GM18498 (cell line): Measurements from ENCODE around the gene GABPA.

ENCODE experiments used
- ATAC-seq: cut with Tn5 transposase; IDR thresholded peaks from one replicate; pipeline ENCODE4 v1.9.1; 2021; ENCODE audit warnings: mild to moderate bottlenecking, moderate library complexity; ENCODE audit not compliant: unreplicated experiment

The GABPA gene

GRCh38 chr21:25801217-25802014, 66.6 kb downstream of the GABPA start:
- ATAC-seq, result peak; percentile 98

GRCh38 chr21:25806060-25806459, 71.3 kb downstream of the GABPA start:
- no peak for ATAC-seq

- no peak for ATAC-seq
Measured at GRCh38 chr21:25807191-25807590, 72.4 kb downstream of the GABPA start.

GRCh38 chr21:25809013-25809412, 74.2 kb downstream of the GABPA start:
- no peak for ATAC-seq

GRCh38 chr21:25811186-25811585, 76.4 kb downstream of the GABPA start:
- no peak for ATAC-seq

- ATAC-seq, result no peak
Measured at GRCh38 chr21:25813917-25814316, 79.1 kb downstream of the GABPA start.

GRCh38 chr21:25818121-25818520, 83.3 kb downstream of the GABPA start:
- ATAC-seq, result no peak

GRCh38 chr21:25818551-25818950, 83.8 kb downstream of the GABPA start:
- ATAC-seq, result no peak
